HCT116 (cell line): ENCODE results near the gene PDSS2. TPM values are rescaled to one million over a fixed set of nuclear protein-coding genes. Genes with fewer than 3 reads are reported as not detected.

Experiments
- ATAC-seq: fragments of 200-7000 bp; cut with Tn5 transposase; 2 replicates; pipeline ENCODE4 v1.9.1; 2020; ENCODE audit warnings: mild to moderate bottlenecking, moderate library complexity
- BruUV-seq: library from RNA; stranded (reverse); fragments of 400-500 nt; replicated peaks from 2 replicates; lab custom pipeline; 2021; lab: Mats Ljungman, UMichigan
- CTCF ChIA-PET: fragments of 300-600 bp; sonication (Branson Sonifier 250); formaldehyde crosslinking; loops from one replicate; lab custom pipeline; 2021; ENCODE audit warnings: antibody characterized with exemption; lab: Charles Lee
- POLR2A ChIA-PET: fragments of 300-600, 350-600 bp; sonication (Branson Sonifier 250); formaldehyde crosslinking; loops from one replicate; lab custom pipeline; 2021; ENCODE audit warnings: antibody characterized with exemption; lab: Charles Lee
- RAD21 ChIA-PET, 2 experiments: fragments of 300-600 bp; sonication (Branson Sonifier 250); formaldehyde crosslinking; loops; one replicate each; lab custom pipeline; 2023; ENCODE audit warnings: low total read pairs in 2 of 2; ENCODE audit not compliant: uncharacterized antibody in 2 of 2, unreplicated experiment in 2 of 2, low non-redundant PET in 1 of 2; lab: Charles Lee
- DNase-seq: peaks from one replicate; pipeline ENCODE4 v3.0.0-alpha.2; 2010; ENCODE audit warnings: low read depth, low spot score
- H2AFZ ChIP-seq: fragments of 200-600 bp; shearing (Covaris generic), sonication (generic); 2 replicates; pipeline ENCODE4 v1.6.1; 2017; ENCODE audit warnings: low read depth, mixed run types, mixed read lengths, antibody characterized with exemption, low read length; ENCODE audit not compliant: poor library complexity, severe bottlenecking
- H3K27ac ChIP-seq: 2 replicates; pipeline ENCODE4 v1.5.1; 2012; ENCODE audit warnings: low read depth, low read length
- H3K27me3 ChIP-seq: fragments of 200-600 bp; sonication (generic); 2 replicates; pipeline ENCODE4 v1.6.1; 2016; ENCODE audit warnings: mixed run types, low read length, mixed read lengths; ENCODE audit not compliant: insufficient read depth
- H3K36me3 ChIP-seq, 2 experiments: fragments of 200-500 bp in 1 of 2; fragments of 200-600 bp in 1 of 2; sonication (Bioruptor generic) in 1 of 2; sonication (generic) in 1 of 2; 2 replicates each; pipeline versions ENCODE4 v1.5.1 to v1.6.1; 2014 to 2016; ENCODE audit warnings: low read length in 2 of 2, inconsistent platforms in 1 of 2, mixed read lengths in 1 of 2, mixed run types in 1 of 2; ENCODE audit not compliant: insufficient read depth in 2 of 2, control insufficient read depth in 1 of 2
- H3K4me1 ChIP-seq, 2 experiments: fragments of 200-600 bp in 1 of 2; sonication (generic) in 1 of 2; 2 replicates each; pipeline versions ENCODE4 v1.5.1 to v1.6.1; 2012 to 2017; ENCODE audit warnings: low read length in 2 of 2, inconsistent platforms in 1 of 2, mild to moderate bottlenecking in 1 of 2, mixed read lengths in 1 of 2, mixed run types in 1 of 2, moderate library complexity in 1 of 2; ENCODE audit not compliant: insufficient read depth in 2 of 2, control insufficient read depth in 1 of 2
- H3K4me2 ChIP-seq: fragments of 200-600 bp; sonication (generic); 2 replicates; pipeline ENCODE4 v1.6.1; 2017; ENCODE audit warnings: mixed run types, low read length, mixed read lengths
- H3K4me3 ChIP-seq, 2 experiments: fragments of 200-600 bp in 1 of 2; sonication (generic) in 1 of 2; replicated peaks in 1 of 2; 2 replicates each; pipeline ENCODE4 v1.5.1; 2011 to 2016; ENCODE audit warnings: low read length in 2 of 2, control low read depth in 1 of 2, low read depth in 1 of 2, mild to moderate bottlenecking in 1 of 2, mixed read lengths in 1 of 2, mixed run types in 1 of 2
- H3K79me2 ChIP-seq: fragments of 200-600 bp; sonication (generic); 2 replicates; pipeline ENCODE4 v1.6.1; 2017; ENCODE audit warnings: mild to moderate bottlenecking, mixed run types, low read length, moderate library complexity, mixed read lengths; ENCODE audit not compliant: insufficient read depth
- H3K9ac ChIP-seq: fragments of 200-600 bp; sonication (generic); 2 replicates; pipeline ENCODE4 v1.6.1; 2016; ENCODE audit warnings: low read length, mixed read lengths
- H3K9me2 ChIP-seq: fragments of 200-600 bp; sonication (generic), shearing (Covaris generic); 2 replicates; pipeline ENCODE4 v1.6.1; 2017; ENCODE audit warnings: mixed run types, mild to moderate bottlenecking, moderate library complexity; ENCODE audit not compliant: insufficient read depth
- H3K9me3 ChIP-seq, 2 experiments: fragments of 200-500 bp in 1 of 2; fragments of 200-600 bp in 1 of 2; sonication (Bioruptor generic) in 1 of 2; sonication (generic) in 1 of 2; 2 replicates each; pipeline ENCODE4 v1.6.1; 2014 to 2017; ENCODE audit warnings: low read length in 2 of 2, mixed read lengths in 2 of 2, inconsistent platforms in 1 of 2, low read depth in 1 of 2, mild to moderate bottlenecking in 1 of 2, mixed run types in 1 of 2, moderate library complexity in 1 of 2; ENCODE audit not compliant: control insufficient read depth in 1 of 2, insufficient read depth in 1 of 2
- H4K20me1 ChIP-seq: fragments of 200-600 bp; sonication (generic), shearing (Covaris generic); 2 replicates; pipeline ENCODE4 v1.6.1; 2017; ENCODE audit warnings: mixed run types, mild to moderate bottlenecking, moderate library complexity; ENCODE audit not compliant: insufficient read depth
- CTCF ChIP-seq, 3 experiments: fragments of 200-600 bp in 1 of 3; sonication (generic) in 1 of 3; IDR thresholded peaks in 2 of 3; conservative IDR thresholded peaks in 1 of 3; 2 replicates each; pipeline ENCODE4 v1.5.1; 2012 to 2017; ENCODE audit warnings: low read depth in 2 of 3, low read length in 2 of 3, antibody characterized with exemption in 1 of 3, borderline replicate concordance in 1 of 3, control low read depth in 1 of 3, mild to moderate bottlenecking in 1 of 3, mixed read lengths in 1 of 3, mixed run types in 1 of 3, moderate library complexity in 1 of 3; ENCODE audit not compliant: insufficient read depth in 1 of 3
- EGR1 ChIP-seq: IDR thresholded peaks from 2 replicates; pipeline ENCODE4 v1.6.1; 2012; ENCODE audit warnings: low read depth
- EZH2 ChIP-seq: fragments of 200-600 bp; sonication (generic); IDR thresholded peaks from 2 replicates; pipeline ENCODE4 v1.6.1; 2017; ENCODE audit warnings: antibody characterized with exemption, mixed run types
- EZH2phosphoT487 ChIP-seq: fragments of 200-600 bp; IDR thresholded peaks from 2 replicates; pipeline ENCODE4 v1.6.1; 2018; ENCODE audit warnings: antibody characterized with exemption, borderline replicate concordance
- POLR2A ChIP-seq: IDR thresholded peaks from 2 replicates; pipeline ENCODE4 v1.7.0; 2011; ENCODE audit warnings: borderline replicate concordance; ENCODE audit not compliant: insufficient read depth, insufficient read length; ENCODE audit errors: extremely low read depth
- SIN3A ChIP-seq: IDR thresholded peaks from 2 replicates; pipeline ENCODE4 v1.6.1; 2012; ENCODE audit warnings: low read depth
- SRF ChIP-seq: IDR thresholded peaks from 2 replicates; pipeline ENCODE4 v1.6.1; 2012; ENCODE audit warnings: low read depth
- TCF7L2 ChIP-seq: IDR thresholded peaks from 2 replicates; pipeline ENCODE4 v1.7.0; 2011; ENCODE audit warnings: borderline replicate concordance, inconsistent platforms; ENCODE audit not compliant: insufficient read depth, insufficient read length; ENCODE audit errors: extremely low read depth
- YY1 ChIP-seq: IDR thresholded peaks from 2 replicates; pipeline ENCODE4 v1.6.1; 2011; ENCODE audit warnings: low read length, low read depth, moderate library complexity, mild to moderate bottlenecking; ENCODE audit not compliant: insufficient replicate concordance; ENCODE audit errors: extremely low read depth
- ZBTB33 ChIP-seq: IDR thresholded peaks from 2 replicates; pipeline ENCODE4 v1.6.1; 2011; ENCODE audit warnings: mild to moderate bottlenecking, low read length, moderate library complexity; ENCODE audit not compliant: insufficient replicate concordance; ENCODE audit errors: extremely low read depth
- ZNF274 ChIP-seq: fragments of 200-500 bp; sonication (Bioruptor generic); IDR thresholded peaks from 2 replicates; pipeline ENCODE4 v1.6.1; 2014; ENCODE audit warnings: mild to moderate bottlenecking, low read depth, low read length, inconsistent platforms
- intact Hi-C: fragments of 100-400 bp; cut with micrococcal nuclease; formaldehyde crosslinking; loops from 2 replicates; pipeline ENCODE4 v1.10.0; 2022
- total RNA-seq: library from RNA; stranded (reverse); gene quantifications from one replicate; pipeline ENCODE4 v1.2.1, GENCODE V29; 2021; ENCODE audit not compliant: unreplicated experiment
- TF ChIP-seq, protein P1 (sequence below): IDR thresholded peaks from 2 replicates; pipeline ENCODE4 v1.6.1; 2012; ENCODE audit warnings: low read depth

PDSS2 gene
- total RNA-seq, 1 experiment from 2014 or later: 12.2 TPM

GRCh38 chr6:107357842-107358241 lies 101.5 kb downstream of the PDSS2 start:
- H3K9me3 ChIP-seq: no peaks in the 10 kb centered on the region
- TF ChIP-seq SRF: no peak
- TF ChIP-seq YY1: no peak
- no peak overlapping the region for H3K27ac ChIP-seq
- no peaks in the 10 kb centered on the region for H4K20me1 ChIP-seq
- ATAC-seq (no peak), DNase-seq (no peak)
- H3K9me2 ChIP-seq: no peaks in the 10 kb centered on the region
- no peaks in the 10 kb centered on the region for H3K27me3 ChIP-seq
- ChIA-PET RAD21 (no interaction called here), CTCF (no interaction called here), POLR2A (no interaction called here)
- H3K36me3 ChIP-seq: no peaks in the 10 kb centered on the region
- no peak overlapping the region for H2AFZ ChIP-seq
- peaks cover 0 to 3% of the 10 kb centered on the region in 2 experiments; a peak in 1 of 4 replicates for H3K4me1 ChIP-seq
- H3K4me2 ChIP-seq: no peak overlapping the region
- no peaks in the 10 kb centered on the region for H3K79me2 ChIP-seq
- H3K4me3 ChIP-seq: no peak overlapping the region
- intact Hi-C loops: no loop called here
- BruUV-seq: no TSS peak
- H3K9ac ChIP-seq: no peak overlapping the region

- ChIA-PET RAD21 (no interaction called here), POLR2A (no interaction called here)
- TF ChIP-seq EGR1: no peak
- no peak for TF ChIP-seq CTCF (IDR thresholded peaks at IDR 0.05 in 2 of 3, conservative IDR thresholded peaks at IDR 0.05 in 1 of 3; ENCODE audit: borderline replicate concordance in 1 of 3, insufficient read depth in 1 of 3, low read depth in 2 of 3, low read length in 2 of 3)
- no peak for TF ChIP-seq ZBTB33
- no peak for TF ChIP-seq SIN3A
- TF ChIP-seq ZNF274: no peak
- TF ChIP-seq TCF7L2: no peak
- TF ChIP-seq SRF: no peak
- no peak for TF ChIP-seq EZH2phosphoT487
- TF ChIP-seq POLR2A: no peak
- TF ChIP-seq EZH2: no peak
- TF ChIP-seq, protein P1, sequence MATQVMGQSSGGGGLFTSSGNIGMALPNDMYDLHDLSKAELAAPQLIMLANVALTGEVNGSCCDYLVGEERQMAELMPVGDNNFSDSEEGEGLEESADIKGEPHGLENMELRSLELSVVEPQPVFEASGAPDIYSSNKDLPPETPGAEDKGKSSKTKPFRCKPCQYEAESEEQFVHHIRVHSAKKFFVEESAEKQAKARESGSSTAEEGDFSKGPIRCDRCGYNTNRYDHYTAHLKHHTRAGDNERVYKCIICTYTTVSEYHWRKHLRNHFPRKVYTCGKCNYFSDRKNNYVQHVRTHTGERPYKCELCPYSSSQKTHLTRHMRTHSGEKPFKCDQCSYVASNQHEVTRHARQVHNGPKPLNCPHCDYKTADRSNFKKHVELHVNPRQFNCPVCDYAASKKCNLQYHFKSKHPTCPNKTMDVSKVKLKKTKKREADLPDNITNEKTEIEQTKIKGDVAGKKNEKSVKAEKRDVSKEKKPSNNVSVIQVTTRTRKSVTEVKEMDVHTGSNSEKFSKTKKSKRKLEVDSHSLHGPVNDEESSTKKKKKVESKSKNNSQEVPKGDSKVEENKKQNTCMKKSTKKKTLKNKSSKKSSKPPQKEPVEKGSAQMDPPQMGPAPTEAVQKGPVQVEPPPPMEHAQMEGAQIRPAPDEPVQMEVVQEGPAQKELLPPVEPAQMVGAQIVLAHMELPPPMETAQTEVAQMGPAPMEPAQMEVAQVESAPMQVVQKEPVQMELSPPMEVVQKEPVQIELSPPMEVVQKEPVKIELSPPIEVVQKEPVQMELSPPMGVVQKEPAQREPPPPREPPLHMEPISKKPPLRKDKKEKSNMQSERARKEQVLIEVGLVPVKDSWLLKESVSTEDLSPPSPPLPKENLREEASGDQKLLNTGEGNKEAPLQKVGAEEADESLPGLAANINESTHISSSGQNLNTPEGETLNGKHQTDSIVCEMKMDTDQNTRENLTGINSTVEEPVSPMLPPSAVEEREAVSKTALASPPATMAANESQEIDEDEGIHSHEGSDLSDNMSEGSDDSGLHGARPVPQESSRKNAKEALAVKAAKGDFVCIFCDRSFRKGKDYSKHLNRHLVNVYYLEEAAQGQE: no peak
- no peak for TF ChIP-seq YY1
Observed at GRCh38 chr6:107357031-107357430, 102.3 kb downstream of the PDSS2 start.

More at GRCh38 chr6:107357031-107357430, 102.3 kb downstream of the PDSS2 start:
- CTCF ChIA-PET: no interaction called here
- Histone ChIP-seq H3K36me3 (no peaks in the 10 kb centered on the region), H3K4me2 (no peak overlapping the region), H4K20me1 (no peaks in the 10 kb centered on the region), H3K9me3 (no peaks in the 10 kb centered on the region), H3K79me2 (no peaks in the 10 kb centered on the region), H3K27me3 (no peaks in the 10 kb centered on the region), H3K9ac (no peak overlapping the region), H3K4me3 (no peak overlapping the region), H2AFZ (no peak overlapping the region), H3K4me1 (peaks cover 0 to under 1% of the 10 kb centered on the region in 2 experiments; a peak in 1 of 4 replicates), H3K9me2 (no peaks in the 10 kb centered on the region), H3K27ac (no peak overlapping the region)
- intact Hi-C loops: no loop called here
- DNase-seq (no peak), ATAC-seq (no peak)
- no TSS peak for BruUV-seq
